HG02610 (cell line): ENCODE data around the gene PRR13.
"Not testable (repeated sequence)": the region's sequence is repeated elsewhere in the genome, so short reads cannot be mapped to it uniquely, and the experiment has no call there.

Experiments used
- ATAC-seq: cut with Tn5 transposase; IDR thresholded peaks from one replicate; pipeline ENCODE4 v1.9.1; 2021; ENCODE audit warnings: mild to moderate bottlenecking, moderate library complexity; ENCODE audit not compliant: unreplicated experiment

Gene PRR13

DNA sequence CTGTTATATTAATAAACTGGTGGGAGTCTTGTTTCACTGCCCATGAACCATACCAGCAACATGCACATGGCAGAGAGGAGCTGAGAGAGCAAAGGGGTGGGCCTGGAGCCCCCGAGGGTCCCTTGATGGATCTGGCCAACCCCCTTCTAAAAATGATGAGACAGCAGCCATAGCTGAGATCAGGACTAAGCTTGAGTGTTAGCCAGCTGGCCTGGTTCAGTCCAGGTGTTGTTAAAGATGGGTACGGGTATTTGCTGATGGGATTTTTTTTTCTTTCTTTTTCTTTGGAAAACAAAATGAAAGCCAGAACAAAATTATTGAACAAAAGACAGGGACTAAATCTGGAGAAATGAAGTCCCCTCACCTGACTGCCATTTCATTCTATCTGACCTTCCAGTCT lies 26.3 kb downstream of the PRR13 start:
- ATAC-seq = no peak

- ATAC-seq = no peak
Observed at GRCh38 chr12:53468282-53468681, 26.7 kb downstream of the PRR13 start.

DNA sequence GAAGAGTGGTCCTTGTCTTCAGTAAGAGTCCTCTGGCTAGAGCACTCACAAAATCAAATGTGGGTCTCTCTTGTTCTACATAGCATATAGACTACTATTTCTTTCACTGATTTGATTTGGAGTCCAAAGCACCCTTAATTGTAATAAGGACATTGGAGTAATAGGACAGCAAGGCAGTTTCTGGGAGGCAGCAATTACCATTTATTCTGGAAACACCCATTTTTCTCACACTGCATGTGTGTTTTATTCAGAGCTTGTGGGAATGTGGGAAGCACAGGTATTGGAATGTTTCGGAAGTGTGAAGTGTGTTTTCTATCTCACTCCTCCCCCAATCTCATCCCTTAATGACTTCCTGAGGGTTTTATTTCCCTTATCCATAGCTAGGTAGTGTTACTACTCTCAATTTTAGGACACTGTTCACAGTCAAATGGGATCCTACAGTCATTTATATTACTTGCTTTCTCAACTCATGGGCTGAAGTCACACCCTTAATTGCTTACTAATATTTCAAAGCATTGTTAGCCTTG lies 30.6 kb downstream of the PRR13 start:
- ATAC-seq = no peak

GRCh38 chr12:53474077-53474476 lies 32.5 kb downstream of the PRR13 start:
- no peak for ATAC-seq

DNA sequence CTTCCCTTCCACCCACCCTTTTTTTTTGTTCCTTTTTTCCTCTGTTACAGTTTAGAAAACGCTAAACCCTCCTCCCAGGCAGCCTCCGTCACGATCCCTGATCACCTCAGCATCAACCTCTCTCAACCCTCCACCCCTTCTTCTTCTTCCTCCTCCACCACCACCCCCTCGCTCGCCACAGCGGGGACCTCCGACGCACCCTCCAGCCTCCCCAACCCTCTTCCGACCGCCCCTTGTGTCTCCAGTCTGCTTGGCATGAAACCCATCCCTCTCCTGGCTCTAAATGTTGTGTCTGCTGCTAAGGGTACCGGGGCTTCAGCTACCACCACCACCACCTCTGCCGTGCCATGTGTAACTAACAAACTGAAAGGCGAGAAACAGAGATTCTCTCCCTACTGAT lies 33.3 kb downstream of the PRR13 start:
- no peak for ATAC-seq

- ATAC-seq = no peak
Observed at GRCh38 chr12:53476769-53477209, 35.3 kb downstream of the PRR13 start.

DNA sequence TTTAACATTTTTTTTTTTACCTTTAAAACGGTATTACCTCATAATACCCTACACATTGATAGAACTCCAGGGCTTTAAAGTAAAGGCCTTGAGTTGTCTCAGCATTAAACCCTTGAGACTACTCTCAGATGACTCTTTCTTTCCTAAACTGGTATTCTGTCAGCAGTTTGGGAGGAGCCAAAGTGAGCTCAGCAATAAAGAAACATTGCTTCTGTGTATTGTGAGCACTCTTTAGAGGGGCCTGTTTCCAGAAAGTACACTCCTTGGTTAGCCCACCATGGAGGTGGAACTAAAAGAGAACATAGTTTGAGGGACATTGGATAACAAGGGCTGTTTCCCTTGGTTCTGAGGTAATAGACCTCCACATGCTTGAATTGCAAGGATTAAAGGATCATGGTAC lies 37.3 kb downstream of the PRR13 start:
- no peak for ATAC-seq

DNA sequence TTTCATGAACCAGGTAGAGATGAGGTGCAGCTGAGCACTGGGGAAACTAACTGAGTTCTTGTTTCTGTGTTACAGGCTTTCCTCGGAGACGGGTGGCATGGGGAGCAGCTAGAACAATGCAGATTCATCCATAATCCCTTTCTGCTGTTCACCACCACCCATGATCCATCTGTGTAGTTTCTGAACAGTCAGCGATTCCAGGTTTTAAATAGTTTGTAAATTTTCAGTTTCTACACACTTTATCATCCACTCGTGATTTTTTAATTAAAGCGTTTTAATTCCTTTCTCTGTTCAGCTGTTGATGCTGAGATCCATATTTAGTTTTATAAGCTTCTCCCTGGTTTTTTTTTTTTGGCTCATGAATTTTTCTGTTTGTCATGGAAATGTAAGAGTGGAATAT lies 37.8 kb downstream of the PRR13 start:
- ATAC-seq = no peak

GRCh38 chr12:53480491-53481442 lies 39.2 kb downstream of the PRR13 start:
- ATAC-seq = no peak

DNA sequence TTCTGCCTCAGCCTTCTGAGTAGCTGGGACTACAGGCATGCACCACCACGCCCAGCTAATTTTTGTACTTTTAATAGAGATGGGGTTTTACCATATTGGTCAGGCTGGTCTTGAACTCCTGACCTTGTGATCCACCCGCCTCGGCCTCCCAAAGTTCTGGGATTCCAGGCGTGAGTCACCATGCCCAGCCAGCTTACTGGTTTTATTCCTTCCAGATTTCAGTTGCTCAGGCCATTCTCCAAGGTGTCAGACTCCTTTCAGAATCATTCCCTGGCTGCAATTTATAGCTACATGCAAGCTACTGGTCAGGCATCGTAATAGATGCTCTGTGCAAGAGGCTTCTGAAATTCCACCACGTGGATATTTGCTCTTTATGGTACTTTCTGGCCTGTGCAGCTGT lies 39.9 kb downstream of the PRR13 start:
- ATAC-seq = not testable (repeated sequence)

- ATAC-seq = no peak
Observed at GRCh38 chr12:53481939-53482586, 40.5 kb downstream of the PRR13 start.

- no peak for ATAC-seq
Observed at GRCh38 chr12:53482626-53483168, 41.2 kb downstream of the PRR13 start.

DNA sequence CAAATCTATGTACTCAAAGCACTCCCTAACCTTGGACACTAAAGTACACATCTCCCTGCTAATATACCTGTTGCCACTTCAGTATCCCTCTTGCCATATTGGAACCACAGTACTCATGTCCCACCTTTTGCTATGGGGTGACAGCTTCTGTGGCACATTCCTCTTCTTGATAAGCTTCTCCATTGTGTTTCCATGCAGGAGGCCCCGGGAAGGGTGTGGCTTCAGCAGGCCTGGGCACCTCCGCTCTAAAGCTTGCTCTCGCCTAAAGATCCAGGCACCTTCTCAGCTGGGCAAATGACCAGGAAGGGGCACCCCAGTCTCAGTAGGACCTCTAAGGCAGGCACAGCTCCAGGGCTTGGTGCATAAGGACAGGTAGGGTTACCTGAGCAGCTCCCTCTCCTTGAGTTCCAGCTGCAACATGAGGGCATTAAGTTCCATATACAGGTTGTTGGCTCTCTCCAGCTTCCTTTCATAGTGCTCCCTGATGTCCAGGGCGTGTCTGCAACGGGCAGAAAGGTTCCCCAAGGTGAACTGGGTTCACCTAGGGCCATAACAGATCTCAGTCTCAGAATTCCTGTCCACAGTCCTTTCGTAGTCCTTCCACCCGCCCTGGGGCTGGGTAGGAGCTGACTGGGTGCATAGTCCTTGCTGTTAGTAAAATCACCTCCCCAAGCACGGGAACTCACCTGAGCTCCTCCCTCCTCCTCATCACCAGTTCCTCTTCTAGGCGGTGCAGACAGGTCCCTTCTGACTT lies 41.9 kb downstream of the PRR13 start:
- ATAC-seq = no peak

DNA sequence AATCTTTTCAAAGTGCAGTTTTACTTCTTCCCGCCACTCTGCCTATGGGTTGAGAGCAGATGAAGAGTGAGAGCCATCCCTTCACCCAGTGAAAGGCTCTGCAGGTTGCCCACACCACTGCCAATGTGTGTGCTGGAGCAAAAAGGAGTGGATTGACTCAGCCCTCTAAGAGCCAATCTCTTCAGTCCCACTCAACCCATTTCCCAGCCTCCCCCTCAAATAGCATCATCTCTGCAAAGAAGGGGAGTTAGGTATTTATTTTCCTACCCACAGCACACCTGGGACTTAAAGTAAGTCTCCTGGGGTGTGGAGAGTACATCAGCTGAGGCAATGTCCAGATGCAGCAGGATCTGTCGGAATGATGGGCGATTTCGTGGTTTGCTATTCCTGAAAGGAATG lies 42.4 kb downstream of the PRR13 start:
- ATAC-seq = no peak

DNA sequence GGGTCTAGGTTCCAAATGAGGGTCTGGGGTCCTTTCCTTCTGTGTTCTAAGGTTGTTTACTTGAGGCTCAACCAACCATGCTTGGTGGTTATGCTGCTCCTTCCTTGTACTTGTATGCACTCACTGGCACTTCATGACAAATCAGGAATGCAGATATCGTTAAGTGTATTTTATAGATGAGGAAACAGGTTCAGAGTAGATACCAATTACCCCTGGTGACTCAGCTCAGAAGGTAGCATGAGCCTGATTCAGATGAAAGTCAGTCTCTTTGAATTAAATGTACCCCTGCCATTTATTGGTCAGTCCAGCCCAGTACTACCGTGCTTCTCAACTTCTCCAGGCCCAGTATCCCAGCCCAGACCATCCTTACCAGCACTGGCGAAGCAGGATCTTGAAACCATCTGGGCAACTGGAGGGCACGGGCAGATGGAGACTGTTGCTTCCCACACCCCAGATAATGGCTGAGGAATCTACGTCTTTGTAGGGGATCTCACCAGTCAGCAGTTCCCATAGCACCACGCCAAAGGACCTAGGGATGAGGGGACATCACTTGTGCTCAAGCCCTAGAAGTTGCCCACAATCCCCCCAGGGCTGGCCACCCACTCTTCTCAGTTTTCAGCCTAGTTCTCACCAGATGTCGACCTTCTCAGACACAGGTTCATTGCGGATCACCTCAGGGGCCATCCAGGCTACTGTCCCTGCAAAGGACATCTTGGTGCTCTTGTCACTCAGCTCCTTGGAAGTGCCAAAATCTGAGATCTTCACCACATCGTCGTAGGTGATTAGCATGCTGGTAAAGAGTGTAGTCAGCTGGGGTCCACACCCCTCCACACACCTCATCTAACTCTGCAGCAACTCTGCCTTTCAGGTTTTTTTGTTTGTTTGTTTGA lies 43.4 kb downstream of the PRR13 start:
- no peak for ATAC-seq

GRCh38 chr12:53485955-53486735 lies 44.6 kb downstream of the PRR13 start:
- ATAC-seq = no peak

GRCh38 chr12:53486736-53487487 lies 45.4 kb downstream of the PRR13 start:
- ATAC-seq = no peak

- ATAC-seq = no peak
Observed at GRCh38 chr12:53489242-53489864, 47.8 kb downstream of the PRR13 start.
